Trophoblast cell (in vitro differentiated cells and primary cell): ENCODE results near the gene ACAD9.
A peak's percentile ranks its signal among the peaks of the same experiment; 100 is the strongest.

ENCODE experiments used
- DNase-seq, 2 donors: peaks; one replicate each; pipeline ENCODE4 v3.0.0-alpha.2; 2016
- H2AFZ ChIP-seq: 2 replicates; pipeline ENCODE4 v1.6.1; 2013; ENCODE audit warnings: low read length, moderate library complexity, mild to moderate bottlenecking; ENCODE audit not compliant: insufficient read depth, poor library complexity
- H2AK5ac ChIP-seq: 2 replicates; pipeline ENCODE4 v1.6.1; 2013; ENCODE audit warnings: mild to moderate bottlenecking, low read length
- H2BK120ac ChIP-seq: 2 replicates; pipeline ENCODE4 v1.6.1; 2013; ENCODE audit warnings: low read length, mild to moderate bottlenecking, moderate library complexity; ENCODE audit not compliant: insufficient read depth, poor library complexity
- H2BK12ac ChIP-seq: 2 replicates; pipeline ENCODE4 v1.6.1; 2013; ENCODE audit warnings: mild to moderate bottlenecking, low read length, moderate library complexity
- H2BK5ac ChIP-seq: 2 replicates; pipeline ENCODE4 v1.6.1; 2013; ENCODE audit warnings: low read length, low read depth, moderate library complexity, mild to moderate bottlenecking; ENCODE audit not compliant: poor library complexity
- H3K14ac ChIP-seq: 2 replicates; pipeline ENCODE4 v1.6.1; 2013; ENCODE audit warnings: mild to moderate bottlenecking, low read length
- H3K18ac ChIP-seq: 2 replicates; pipeline ENCODE4 v1.6.1; 2013; ENCODE audit warnings: mild to moderate bottlenecking, low read length
- H3K23ac ChIP-seq: 2 replicates; pipeline ENCODE4 v1.6.1; 2013; ENCODE audit warnings: low read length
- H3K27ac ChIP-seq: 2 replicates; pipeline ENCODE4 v1.5.1; 2013; ENCODE audit warnings: low read depth, mild to moderate bottlenecking, inconsistent platforms, low read length, moderate library complexity
- H3K27me3 ChIP-seq: 2 replicates; pipeline ENCODE4 v1.6.1; 2013; ENCODE audit warnings: inconsistent platforms, mild to moderate bottlenecking, low read length, moderate library complexity; ENCODE audit not compliant: insufficient read depth
- H3K36me3 ChIP-seq, 2 experiments: 1 replicate in 1 of 2; 2 replicates in 1 of 2; pipeline ENCODE4 v1.6.1; 2013; ENCODE audit warnings: low read length in 2 of 2, mild to moderate bottlenecking in 2 of 2, moderate library complexity in 1 of 2; ENCODE audit not compliant: insufficient read depth in 2 of 2, control insufficient read depth in 1 of 2
- H3K4ac ChIP-seq: 2 replicates; pipeline ENCODE4 v1.6.1; 2013; ENCODE audit warnings: low read depth, mild to moderate bottlenecking, low read length, moderate library complexity
- H3K4me1 ChIP-seq, 2 experiments: 1 replicate in 1 of 2; 2 replicates in 1 of 2; pipeline ENCODE4 v1.6.1; 2013; ENCODE audit warnings: low read length in 2 of 2, mild to moderate bottlenecking in 2 of 2, moderate library complexity in 1 of 2; ENCODE audit not compliant: insufficient read depth in 2 of 2, control insufficient read depth in 1 of 2
- H3K4me2 ChIP-seq: 2 replicates; pipeline ENCODE4 v1.6.1; 2013; ENCODE audit warnings: inconsistent platforms, mild to moderate bottlenecking, low read length, moderate library complexity
- H3K4me3 ChIP-seq: 2 replicates; pipeline ENCODE4 v1.5.1; 2013; ENCODE audit warnings: mild to moderate bottlenecking, low read depth, low read length, inconsistent platforms
- H3K79me1 ChIP-seq: one replicate; pipeline ENCODE4 v1.6.1; 2013; ENCODE audit warnings: low read length
- H3K79me2 ChIP-seq: 2 replicates; pipeline ENCODE4 v1.6.1; 2013; ENCODE audit warnings: low read length, mild to moderate bottlenecking; ENCODE audit not compliant: control insufficient read depth, insufficient read depth, poor library complexity
- H3K9ac ChIP-seq: 2 replicates; pipeline ENCODE4 v1.6.1; 2013; ENCODE audit warnings: mild to moderate bottlenecking, low read length
- H3K9me3 ChIP-seq: 2 replicates; pipeline ENCODE4 v1.6.1; 2013; ENCODE audit warnings: low read depth, mild to moderate bottlenecking, control low read depth, inconsistent platforms, low read length; ENCODE audit not compliant: insufficient read depth
- H4K12ac ChIP-seq: 2 replicates; pipeline ENCODE4 v1.6.1; 2013; ENCODE audit warnings: low read depth, mild to moderate bottlenecking, low read length, moderate library complexity
- H4K8ac ChIP-seq: 2 replicates; pipeline ENCODE4 v1.6.1; 2013; ENCODE audit warnings: low read depth, mild to moderate bottlenecking, low read length, moderate library complexity
- H4K91ac ChIP-seq: one replicate; pipeline ENCODE4 v1.6.1; 2013; ENCODE audit warnings: low read depth, mild to moderate bottlenecking, low read length, moderate library complexity
- WGBS: extraction: QIAGEN DNeasy Blood & Tissue Kit; methylation state at CpG from one replicate; pipeline ENCODE4 v1.1.7; 2013; ENCODE audit warnings: missing lambda C conversion rate; ENCODE audit not compliant: insufficient read length, insufficient coverage; ENCODE audit errors: extremely low coverage; 5-methylcytosine and 5-hydroxymethylcytosine counted together

The ACAD9 gene

GRCh38 chr3:128867200-128868125 lies 12.0 kb upstream of the ACAD9 start:
- Histone ChIP-seq H3K36me3 (no peaks in the 10 kb centered on the region), H3K4me2 (no peak overlapping the region), H2BK120ac (no peak overlapping the region), H2BK12ac (no peak overlapping the region), H2BK5ac (no peak overlapping the region), H3K27ac (no peak overlapping the region), H3K4me1 (no peaks in the 10 kb centered on the region), H4K12ac (no peak overlapping the region), H3K79me1 (no peaks in the 10 kb centered on the region), H3K9me3 (no peaks in the 10 kb centered on the region), H3K9ac (no peak overlapping the region), H3K18ac (no peak overlapping the region), H4K91ac (no peak overlapping the region), H2AK5ac (no peak overlapping the region), H3K14ac (no peak overlapping the region), H3K4me3 (no peak overlapping the region), H2AFZ (no peak overlapping the region), H3K27me3 (no peaks in the 10 kb centered on the region), H3K79me2 (no peaks in the 10 kb centered on the region), H3K4ac (no peak overlapping the region), H3K23ac (no peak overlapping the region), H4K8ac (no peak overlapping the region)
- DNase-seq = peak; percentile 99 to 100
- no CpG with 5 or more reads among the region's 4 CpGs for WGBS

- no peak overlapping the region for H2AK5ac ChIP-seq
- no peak overlapping the region for H3K18ac ChIP-seq
- H3K36me3 ChIP-seq = no peaks in the 10 kb centered on the region
- H4K8ac ChIP-seq = no peak overlapping the region
- H4K12ac ChIP-seq = no peak overlapping the region
- no peak overlapping the region for H2BK12ac ChIP-seq
- H3K14ac ChIP-seq = no peak overlapping the region
- H3K27ac ChIP-seq = no peak overlapping the region
- H3K9me3 ChIP-seq = no peaks in the 10 kb centered on the region
- H4K91ac ChIP-seq = no peak overlapping the region
- no peak overlapping the region for H3K9ac ChIP-seq
- H3K79me2 ChIP-seq = no peaks in the 10 kb centered on the region
- H3K23ac ChIP-seq = no peak overlapping the region
- H2BK120ac ChIP-seq = no peak overlapping the region
- no peak overlapping the region for H3K4me3 ChIP-seq
- no peaks in the 10 kb centered on the region for H3K79me1 ChIP-seq
- H3K27me3 ChIP-seq = no peaks in the 10 kb centered on the region
- no peak overlapping the region for H2BK5ac ChIP-seq
- no CpG with 5 or more reads among the region's 4 CpGs for WGBS
- H3K4ac ChIP-seq = no peak overlapping the region
- H3K4me1 ChIP-seq = no peaks in the 10 kb centered on the region
- DNase-seq = no peak
- H3K4me2 ChIP-seq = no peak overlapping the region
- no peak overlapping the region for H2AFZ ChIP-seq
Observed at GRCh38 chr3:128870347-128870746, 9.1 kb upstream of the ACAD9 start.

GRCh38 chr3:128872282-128872681 lies 7.1 kb upstream of the ACAD9 start:
- no peak overlapping the region for H3K18ac ChIP-seq
- no peak overlapping the region for H3K23ac ChIP-seq
- H3K27me3 ChIP-seq = no peaks in the 10 kb centered on the region
- H3K27ac ChIP-seq = no peak overlapping the region
- H3K9ac ChIP-seq = no peak overlapping the region
- H3K79me1 ChIP-seq = no peaks in the 10 kb centered on the region
- no peak overlapping the region for H4K8ac ChIP-seq
- no peak overlapping the region for H2BK120ac ChIP-seq
- H3K4ac ChIP-seq = no peak overlapping the region
- H2AK5ac ChIP-seq = no peak overlapping the region
- no peaks in the 10 kb centered on the region for H3K79me2 ChIP-seq
- H3K4me1 ChIP-seq = no peaks in the 10 kb centered on the region
- no peak overlapping the region for H4K12ac ChIP-seq
- no peak overlapping the region for H3K14ac ChIP-seq
- no peak overlapping the region for H2AFZ ChIP-seq
- no CpG with 5 or more reads among the region's 4 CpGs for WGBS
- no peak overlapping the region for H2BK5ac ChIP-seq
- no peaks in the 10 kb centered on the region for H3K36me3 ChIP-seq
- H3K9me3 ChIP-seq = no peaks in the 10 kb centered on the region
- H3K4me3 ChIP-seq = no peak overlapping the region
- H2BK12ac ChIP-seq = no peak overlapping the region
- no peak overlapping the region for H4K91ac ChIP-seq
- H3K4me2 ChIP-seq = no peak overlapping the region
- DNase-seq = no peak

- no peak overlapping the region for H3K23ac ChIP-seq
- no peak overlapping the region for H2BK12ac ChIP-seq
- no peak overlapping the region for H3K14ac ChIP-seq
- no peaks in the 10 kb centered on the region for H3K79me2 ChIP-seq
- no peak overlapping the region for H2AK5ac ChIP-seq
- no peak overlapping the region for H4K91ac ChIP-seq
- H3K9me3 ChIP-seq = no peaks in the 10 kb centered on the region
- H3K18ac ChIP-seq = no peak overlapping the region
- peaks cover 1 to 2% of the 10 kb centered on the region in 2 experiments for H3K4me1 ChIP-seq
- no peaks in the 10 kb centered on the region for H3K79me1 ChIP-seq
- no peak overlapping the region for H4K12ac ChIP-seq
- H2BK120ac ChIP-seq = no peak overlapping the region
- H3K4me2 ChIP-seq = no peak overlapping the region
- H3K4me3 ChIP-seq = no peak overlapping the region
- H3K9ac ChIP-seq = no peak overlapping the region
- H3K27me3 ChIP-seq = no peaks in the 10 kb centered on the region
- no peak overlapping the region for H3K27ac ChIP-seq
- H2BK5ac ChIP-seq = no peak overlapping the region
- H4K8ac ChIP-seq = no peak overlapping the region
- H2AFZ ChIP-seq = no peak overlapping the region
- no CpG with 5 or more reads among the region's 8 CpGs for WGBS
- H3K4ac ChIP-seq = no peak overlapping the region
- no peaks in the 10 kb centered on the region for H3K36me3 ChIP-seq
- no peak for DNase-seq
Observed at GRCh38 chr3:128872744-128873143, 6.7 kb upstream of the ACAD9 start.
